ENCODE measurements around the gene SMIM1.

Gene SMIM1

DNA sequence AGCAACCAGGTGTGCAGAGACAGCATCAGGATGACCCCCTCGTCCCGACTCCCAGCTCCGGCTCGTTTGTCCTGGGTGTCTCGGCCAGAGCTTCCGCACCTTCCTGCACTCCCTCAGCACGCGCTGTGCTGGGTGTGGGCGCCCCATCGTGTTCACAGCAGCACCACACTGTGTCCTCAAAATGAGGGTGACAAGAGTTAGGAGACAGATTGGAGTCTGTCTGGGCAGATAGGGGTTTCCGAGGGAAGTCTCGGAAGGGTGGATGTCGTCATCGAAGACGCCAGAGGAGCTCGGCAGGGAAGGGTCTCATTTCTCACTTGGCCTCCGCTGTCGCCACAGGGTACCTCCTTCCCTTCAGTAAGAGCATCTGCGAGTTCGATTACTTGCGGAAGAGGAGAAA lies 16.2 kb upstream of the SMIM1 start:
- DNase-seq (ENCODE audit: low read depth in 2 of 2) = no peak

DNA sequence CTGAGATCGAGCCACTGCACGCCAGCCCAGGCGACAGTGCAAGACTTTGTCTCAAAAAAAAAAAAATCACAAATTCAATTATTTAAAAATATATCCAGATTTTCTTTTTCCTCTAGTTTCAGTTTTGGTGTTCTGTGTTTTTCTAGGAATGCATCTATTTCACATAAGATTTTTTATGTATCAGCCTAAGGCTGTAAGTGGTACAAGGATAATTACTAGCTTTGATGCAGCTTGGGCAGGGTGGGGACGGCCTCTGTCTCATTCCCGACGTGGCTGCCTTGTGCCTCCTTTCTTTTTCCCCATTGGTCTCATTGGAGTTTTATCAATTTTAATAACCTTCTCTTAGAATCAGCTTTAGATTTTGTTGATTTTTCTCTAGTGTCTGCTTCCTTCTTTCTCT lies 13.4 kb upstream of the SMIM1 start:
- no peak for DNase-seq (ENCODE audit: low read depth in 2 of 2)

DNA sequence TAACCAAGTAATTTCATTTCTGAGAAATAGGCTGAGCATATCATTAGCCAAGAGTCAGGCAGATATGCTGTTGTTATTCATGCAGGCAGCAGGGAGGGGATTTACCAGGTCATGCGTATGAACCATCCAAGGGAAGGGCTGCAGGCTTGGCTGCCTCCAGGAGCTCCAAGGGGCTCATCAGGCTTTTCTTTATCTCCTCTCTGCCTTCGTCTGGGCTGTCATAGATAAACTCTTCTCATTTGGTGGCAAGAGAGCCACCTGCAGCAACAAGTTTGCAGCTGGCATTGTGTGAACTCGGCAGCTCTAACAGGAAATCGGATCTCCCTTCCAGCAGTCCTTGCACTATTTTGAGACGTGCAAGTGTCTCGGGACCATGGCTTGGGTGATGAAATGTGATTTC lies 12.8 kb upstream of the SMIM1 start:
- no peak for DNase-seq (ENCODE audit: low read depth in 2 of 2)

DNA sequence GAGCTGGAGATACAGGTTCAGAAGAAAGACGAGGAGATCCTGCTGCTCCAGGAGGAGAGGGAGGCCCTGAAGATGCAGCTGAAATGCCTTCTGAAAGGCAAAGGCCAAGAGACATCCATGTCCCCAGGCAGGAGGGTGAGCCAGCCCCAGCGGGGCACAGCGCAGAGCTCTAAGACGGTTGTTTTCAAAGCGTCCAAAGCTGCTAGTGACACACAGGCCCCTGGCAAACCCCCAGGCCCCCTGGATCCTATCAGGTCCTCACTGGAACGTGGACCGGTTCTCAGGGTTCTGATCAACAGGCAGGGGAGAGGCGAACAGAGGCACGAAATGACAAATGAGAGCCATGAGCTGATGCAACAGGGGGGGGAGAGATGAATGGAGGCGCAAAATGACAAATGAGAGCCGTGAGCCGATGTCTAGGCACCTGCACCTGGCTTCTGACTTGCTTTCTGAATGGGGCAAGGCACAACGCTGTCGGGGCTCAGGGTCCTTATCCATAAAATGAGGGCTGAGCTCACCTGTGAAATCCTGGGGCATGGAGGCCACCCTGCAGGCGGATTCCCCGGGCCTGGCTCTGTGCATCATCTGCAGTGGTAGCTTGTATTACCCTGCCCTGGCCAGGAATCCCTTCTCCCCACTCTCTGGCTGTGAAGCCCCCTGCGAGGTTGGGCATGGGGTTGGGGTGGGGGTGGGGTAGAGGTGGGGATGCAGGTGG lies 11.1 kb upstream of the SMIM1 start:
- DNase-seq (ENCODE audit: low read depth in 2 of 2) = no peak

DNA sequence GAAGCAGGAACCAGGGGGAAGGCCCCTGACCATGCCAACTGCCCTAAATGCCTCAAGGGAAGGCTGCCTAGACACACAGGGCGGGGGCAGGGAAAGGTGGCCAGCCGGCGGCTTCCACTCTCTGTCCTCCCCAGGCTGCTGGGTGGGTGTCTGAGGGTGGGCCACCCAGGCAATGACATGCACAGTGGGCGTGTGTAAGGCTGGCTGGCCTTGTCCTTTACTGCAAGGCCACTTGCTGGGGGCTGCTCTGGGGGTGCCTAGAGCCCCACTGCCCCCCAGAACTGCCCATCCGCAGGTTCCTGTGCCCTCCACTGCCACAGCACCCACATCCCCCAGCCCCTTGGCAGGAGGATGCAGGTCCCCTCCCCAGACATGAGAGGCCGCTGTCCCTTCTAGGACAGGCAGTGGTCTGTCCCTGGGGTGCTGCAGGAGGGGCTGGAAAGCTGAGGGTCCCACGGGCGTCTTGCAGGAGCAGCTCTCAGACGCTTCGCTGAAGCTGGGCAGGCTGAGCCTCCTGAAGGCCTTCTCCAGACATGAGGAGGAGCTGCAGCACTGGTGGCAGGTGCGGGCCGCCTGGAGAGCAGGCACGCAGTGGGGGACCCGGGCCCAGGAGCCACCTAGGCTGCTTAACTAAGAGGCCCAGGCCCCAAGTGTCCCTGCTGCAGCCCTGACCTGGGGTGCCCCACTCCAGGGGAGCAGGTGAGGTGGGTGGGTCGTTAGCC lies 10.2 kb upstream of the SMIM1 start:
- DNase-seq (ENCODE audit: low read depth in 2 of 2) = no peak

DNA sequence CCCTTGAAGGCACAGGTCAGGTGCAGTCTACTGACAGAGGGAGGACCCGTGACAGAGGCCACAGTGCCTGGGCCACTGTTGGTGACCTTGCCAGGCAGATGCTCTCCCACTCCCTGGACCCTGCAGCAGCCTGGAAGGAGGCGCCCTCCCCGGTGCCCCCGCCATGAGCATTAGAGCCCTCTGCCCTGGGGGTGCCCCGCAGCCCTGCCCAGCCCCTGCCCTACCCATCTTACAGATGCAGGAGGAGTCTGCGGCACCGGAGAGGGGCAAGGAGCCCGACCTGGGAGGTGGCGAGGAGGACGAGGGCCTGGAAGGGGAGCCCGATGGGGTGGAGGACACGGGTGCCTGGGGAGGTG lies 9.7 kb upstream of the SMIM1 start:
- DNase-seq (ENCODE audit: low read depth in 2 of 2) = no peak

DNA sequence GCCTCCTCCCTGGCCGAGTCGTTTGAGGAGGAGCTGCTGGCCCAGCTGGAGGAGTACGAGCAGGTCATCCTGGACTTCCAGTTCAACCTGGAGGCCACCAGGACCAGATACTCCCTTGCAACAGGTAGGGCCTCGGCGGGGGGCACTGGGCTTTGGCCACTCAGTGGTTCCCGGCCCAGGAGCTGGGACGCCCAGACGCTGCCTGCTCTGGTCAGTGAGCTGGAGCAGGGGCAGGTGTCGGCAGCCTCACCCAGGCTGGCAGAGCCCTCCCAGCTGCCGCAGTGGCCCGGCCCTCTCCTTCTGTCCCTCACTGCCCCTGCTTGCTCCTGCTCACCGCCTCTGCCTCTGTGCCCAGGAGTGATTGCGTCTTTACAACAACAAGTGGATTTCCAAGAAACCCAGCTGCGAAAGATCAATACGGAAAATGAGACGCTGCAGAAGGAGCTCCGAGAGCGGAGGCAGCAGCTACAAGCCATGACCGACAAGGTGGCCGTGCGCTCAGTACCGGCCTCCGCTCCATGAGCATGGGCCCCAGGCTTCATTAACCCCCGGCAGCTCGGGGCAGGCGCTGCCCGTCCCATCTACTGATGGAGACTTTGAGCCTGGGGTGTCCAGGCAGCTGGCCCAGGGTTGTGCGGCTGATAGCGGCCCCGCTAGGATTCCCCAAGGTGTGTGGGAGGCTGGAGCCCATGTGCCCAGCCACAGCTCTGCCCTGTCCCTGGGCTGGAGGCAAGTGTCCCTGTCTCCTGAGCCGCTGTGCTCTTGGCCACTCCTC lies 9.0 kb upstream of the SMIM1 start:
- no peak for DNase-seq (ENCODE audit: low read depth in 2 of 2)

DNA sequence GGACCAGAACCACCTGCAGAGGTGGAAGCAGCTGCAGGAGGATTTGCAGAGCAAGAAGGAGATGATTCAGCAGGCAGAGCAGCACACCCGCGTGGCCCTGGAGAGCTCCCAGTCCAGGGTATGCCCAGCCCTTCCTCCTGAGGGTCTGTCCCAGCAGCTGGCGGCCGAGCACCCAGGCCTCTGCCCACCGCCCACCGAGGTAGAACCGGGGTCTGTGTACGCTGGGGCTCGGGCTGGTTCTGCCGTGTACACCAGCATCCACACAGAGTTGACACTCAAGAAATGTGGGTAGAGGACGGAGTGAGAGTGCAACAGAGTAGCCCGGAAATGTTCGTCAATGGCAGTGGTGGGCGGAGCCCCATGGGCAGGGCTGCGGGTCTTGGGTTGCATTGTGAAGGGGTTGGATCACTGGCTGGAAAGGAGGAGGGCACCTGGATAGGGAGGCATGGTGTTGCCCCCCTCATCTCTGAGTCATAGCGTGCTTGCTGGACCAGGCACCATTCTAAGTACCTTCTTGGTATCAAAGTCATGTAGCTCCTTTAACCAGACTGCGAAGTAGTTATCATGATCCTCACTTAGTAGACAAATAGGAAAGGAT lies 5.1 kb upstream of the SMIM1 start:
- no peak for DNase-seq (ENCODE audit: low read depth in 2 of 2)

DNA sequence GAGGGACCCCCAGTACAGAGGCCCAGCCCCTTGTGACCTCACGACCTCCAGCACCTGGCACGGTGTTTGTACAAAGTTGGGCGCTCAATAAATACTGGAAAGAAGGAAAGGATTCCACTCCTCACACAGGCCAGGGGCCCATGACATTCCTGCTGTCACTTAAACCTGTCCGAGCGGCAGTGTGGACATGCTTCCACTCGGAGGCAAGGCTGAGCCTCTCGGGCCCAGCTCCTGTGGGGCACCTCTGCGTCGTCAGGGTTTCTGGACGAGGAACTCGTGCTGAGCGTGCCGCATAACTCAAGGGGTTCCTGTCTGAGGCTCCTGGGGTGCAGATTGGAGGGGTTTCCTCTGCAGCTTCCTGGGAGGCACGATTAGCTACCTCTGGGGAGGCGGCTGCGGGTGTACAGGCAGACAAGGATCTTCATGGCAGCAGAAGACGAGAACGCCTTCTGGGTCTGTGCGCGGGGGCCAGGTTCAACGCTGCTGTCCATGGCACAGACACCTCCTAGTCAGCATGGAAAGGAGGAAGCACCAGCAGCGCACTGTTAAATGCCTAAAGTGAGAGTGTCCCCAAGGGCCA lies 3.6 kb upstream of the SMIM1 start:
- DNase-seq (ENCODE audit: low read depth in 2 of 2) = no peak

DNA sequence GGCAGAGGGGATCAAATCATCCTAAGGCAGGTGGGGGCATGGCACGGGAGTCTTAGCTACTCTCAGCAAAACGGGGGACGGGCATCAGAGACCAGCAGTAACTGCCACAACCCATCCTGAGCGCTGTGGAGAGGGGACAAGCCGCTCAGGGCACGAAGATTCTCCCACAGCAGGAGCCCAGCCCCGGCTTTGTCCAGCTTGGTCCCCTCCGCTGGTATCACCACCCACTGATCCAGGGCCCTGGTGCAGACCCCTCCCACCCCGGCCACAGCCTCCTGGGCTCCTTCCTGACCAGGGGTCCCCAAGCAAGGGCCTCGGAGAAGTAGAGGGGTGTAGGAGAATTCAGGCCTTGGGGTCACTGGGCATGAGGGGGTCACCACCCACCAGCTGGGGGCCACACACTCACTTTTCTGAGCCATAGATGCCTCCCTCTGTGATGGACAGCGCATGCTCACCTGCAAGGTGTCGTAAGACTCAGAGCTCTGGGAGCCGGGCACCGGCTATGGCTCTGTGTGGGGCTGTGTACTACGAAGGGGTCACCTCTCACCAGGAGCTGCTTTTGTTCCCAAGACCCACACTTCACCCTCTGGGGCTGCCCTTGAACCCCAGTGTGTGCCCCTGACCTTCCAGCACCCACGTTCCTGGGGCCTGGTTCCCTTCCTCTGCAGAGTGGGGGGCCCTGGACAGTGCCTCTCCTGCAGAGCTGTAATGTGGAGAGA lies 2.3 kb upstream of the SMIM1 start:
- no peak for DNase-seq (ENCODE audit: low read depth in 2 of 2)

DNA sequence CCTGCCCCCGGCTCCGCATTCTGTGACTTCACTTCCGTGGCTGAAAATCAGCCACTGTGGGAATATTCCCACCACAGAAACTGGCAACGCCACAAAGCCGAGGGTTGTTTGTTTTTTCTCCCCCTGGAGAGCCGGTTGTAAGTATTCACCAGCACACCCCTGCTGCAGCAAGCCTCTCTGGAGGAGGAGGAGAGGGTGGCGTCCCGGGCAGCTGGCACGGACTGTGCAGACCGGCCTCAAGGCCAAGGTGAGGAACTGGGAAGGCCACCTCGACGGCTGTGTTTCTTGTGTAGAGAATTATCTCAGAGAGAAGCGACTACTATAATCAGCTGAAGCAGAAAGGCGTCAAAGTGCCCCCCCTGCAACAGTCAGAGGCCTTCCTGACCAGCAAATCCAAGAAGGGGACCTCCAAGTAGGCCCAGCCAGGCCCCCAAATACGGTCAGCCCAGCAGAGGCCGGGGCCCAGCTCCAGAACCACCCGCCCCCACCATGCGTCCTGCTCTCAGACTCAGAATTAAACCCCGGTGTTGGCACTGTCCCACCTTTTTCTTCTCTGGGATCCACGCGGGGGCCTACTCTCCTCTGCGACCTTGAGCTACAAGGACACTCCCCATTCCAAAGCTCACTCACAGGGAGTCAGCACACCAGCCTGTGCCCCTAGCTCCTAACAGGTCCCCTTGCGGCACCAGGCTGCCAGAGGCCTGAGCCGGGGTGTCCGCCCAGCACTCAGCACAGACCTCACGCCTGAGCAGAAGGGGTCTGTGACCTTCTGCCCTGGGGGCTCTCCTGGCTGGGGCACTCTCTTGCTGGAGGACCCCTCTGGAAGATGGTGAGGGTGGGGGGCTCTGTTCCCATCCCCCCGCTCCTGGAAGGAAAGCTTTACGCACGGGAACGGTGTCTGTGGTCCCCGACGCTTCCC lies 1.2 kb upstream of the SMIM1 start:
- no peak for DNase-seq (ENCODE audit: low read depth in 2 of 2)

DNA sequence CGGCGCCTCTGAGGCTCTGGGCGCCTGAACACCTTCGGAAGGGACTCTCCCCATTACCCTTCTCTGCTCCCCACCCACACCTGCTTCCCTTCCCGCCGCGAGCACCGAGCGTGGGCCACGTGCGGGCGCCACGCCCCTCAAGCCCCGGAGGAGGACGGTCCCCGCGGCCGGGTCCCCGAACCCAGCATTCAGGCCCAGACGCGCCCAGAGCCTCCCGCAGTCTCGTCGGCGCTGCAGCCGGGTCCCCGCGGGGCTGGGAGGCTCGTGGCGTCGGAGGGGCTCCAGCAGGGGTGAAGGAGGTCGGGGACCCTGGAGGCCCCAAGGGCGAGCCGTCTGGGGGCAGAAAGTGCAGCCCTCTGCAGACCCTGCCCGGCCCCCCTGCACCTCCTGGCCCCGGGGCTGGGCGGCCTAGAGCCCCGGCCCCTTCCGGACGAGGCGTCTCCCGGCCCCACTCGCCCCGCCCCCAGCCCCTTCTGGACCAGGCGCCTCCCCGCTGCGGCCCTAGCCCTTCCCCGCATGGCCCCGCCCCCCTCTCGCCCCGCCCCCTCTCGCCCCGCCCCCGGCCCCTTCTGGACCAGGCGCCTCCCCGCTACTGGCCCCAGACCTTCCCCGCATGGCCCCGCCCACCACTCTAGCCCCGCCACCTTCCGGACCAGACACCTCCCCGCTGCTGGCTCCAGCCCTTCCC lies 378 bp upstream of the SMIM1 start:
- peak; percentile 60 to 63 for DNase-seq (ENCODE audit: low read depth in 2 of 2)

DNA sequence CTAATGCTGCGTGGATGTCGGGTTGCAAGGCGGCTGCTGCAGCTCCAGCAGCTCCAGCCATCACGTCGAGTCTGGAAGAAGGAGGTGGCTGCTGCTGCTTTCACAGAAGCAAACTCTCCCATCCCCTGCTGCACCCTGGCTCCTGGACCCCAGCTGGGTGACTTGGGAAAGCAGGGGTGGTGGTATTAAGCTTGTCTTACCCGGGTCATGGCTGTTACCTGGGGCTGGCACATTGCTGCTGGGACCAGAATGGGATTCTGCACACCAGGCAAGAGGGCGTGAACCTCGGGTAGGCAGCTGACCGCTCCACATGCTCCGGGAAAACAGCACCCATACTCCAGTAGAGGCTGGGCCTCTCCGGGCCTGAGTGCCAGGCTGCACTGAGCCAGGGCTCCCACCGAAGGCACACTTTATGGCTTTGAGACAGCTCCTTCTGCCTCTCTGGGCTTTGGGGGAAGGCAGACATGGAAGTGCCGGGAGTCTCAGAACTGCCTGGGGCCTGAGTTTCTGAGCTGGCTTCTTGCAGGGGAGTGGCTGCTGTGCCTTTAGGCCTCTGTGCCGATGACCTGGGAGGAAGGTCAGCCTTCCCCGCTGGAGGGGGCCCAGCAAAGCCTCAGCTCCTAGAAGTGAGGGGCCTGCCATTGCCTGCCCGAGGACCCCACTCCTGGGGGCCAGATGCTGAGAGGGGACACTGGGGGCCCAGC lies 1.2 kb downstream of the SMIM1 start:
- DNase-seq (ENCODE audit: low read depth in 2 of 2) = no peak

DNA sequence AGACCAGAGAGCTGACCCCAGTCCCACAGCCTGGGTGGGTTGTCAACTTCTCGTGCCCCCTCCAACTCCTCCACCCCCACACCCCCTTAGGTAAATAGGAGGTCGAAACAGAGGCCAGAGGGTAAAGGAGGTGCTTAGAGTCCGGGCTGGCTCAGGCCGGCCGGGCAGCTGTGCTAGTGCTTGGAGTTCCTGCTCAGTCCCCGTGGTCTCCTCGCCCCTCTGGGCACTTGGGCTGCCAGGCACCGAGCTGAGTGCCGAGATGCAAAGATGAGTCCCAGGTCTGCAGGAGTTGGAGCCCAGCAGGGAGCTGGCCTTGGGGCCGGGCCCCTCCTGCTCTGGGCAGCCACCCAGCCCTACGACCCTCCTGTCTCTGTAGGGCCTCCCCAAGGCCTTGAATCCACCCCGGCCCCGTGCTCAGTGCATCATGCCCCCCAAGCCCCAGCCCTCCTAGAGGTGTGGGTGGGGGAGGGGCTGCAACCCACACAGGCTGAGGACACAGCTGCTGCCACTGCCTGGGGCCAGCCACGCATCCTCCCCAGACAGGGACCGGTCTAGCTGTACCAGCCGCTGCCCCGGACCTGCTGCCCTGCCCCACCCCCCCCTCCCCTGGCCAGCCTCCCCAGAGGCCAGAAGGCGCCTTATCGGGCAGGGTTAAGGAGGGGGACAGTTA lies 1.9 kb downstream of the SMIM1 start:
- no peak for DNase-seq (ENCODE audit: low read depth in 2 of 2)

DNA sequence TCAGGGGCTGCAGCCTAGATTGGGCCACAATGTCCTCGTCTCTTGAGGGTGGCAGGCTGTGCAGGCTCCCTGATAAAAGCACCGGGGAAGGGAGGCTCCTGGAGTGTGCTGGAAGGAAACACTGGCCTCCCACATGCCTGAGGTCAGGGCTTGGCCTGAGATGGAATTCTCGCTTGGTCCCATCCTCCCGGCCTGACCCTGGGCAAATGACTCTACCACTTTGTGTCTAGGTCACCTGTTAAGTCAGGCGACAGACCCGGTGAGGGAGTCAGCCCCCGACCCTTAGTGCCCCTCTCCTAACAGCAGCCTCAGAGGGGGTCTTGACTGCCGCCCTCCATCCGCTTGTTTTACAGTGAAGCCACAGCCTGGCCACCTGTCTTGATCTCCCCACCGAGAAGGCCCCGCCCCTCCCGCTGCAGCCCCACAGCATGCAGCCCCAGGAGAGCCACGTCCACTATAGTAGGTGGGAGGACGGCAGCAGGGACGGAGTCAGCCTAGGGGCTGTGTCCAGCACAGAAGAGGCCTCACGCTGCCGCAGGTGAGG lies 2.5 kb downstream of the SMIM1 start:
- DNase-seq (ENCODE audit: low read depth in 2 of 2) = no peak

DNA sequence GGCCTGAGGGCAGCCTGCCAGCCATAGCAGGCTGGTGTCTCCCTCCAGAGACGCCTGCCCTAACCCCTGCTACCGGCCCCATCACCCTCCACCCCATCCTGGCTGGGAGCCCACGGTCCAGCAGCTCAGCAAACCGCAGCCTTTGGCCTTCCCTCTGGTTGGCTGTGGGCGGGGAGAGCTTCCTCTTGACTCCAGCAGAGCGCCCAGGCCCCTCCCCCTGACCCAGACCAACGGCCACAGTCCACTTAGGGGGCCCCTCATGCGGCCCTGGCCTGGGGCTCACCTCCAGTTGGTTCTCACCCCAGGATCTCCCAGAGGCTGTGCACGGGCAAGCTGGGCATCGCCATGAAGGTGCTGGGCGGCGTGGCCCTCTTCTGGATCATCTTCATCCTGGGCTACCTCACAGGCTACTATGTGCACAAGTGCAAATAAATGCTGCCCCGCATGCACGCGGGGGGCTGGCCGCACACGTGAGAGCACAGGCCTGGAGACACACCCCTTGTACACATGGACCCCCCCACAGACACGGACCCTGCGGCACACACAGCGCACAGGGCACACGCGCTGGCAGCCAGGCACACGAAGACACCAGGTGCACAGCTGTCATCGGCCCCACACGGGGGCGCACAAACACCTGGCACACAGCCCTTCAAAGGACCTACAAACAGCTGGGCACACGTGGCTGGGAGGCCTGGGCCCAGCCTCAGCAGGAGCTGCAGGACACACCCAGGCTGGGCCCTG lies 3.1 kb downstream of the SMIM1 start:
- DNase-seq (ENCODE audit: low read depth in 2 of 2) = no peak

DNA sequence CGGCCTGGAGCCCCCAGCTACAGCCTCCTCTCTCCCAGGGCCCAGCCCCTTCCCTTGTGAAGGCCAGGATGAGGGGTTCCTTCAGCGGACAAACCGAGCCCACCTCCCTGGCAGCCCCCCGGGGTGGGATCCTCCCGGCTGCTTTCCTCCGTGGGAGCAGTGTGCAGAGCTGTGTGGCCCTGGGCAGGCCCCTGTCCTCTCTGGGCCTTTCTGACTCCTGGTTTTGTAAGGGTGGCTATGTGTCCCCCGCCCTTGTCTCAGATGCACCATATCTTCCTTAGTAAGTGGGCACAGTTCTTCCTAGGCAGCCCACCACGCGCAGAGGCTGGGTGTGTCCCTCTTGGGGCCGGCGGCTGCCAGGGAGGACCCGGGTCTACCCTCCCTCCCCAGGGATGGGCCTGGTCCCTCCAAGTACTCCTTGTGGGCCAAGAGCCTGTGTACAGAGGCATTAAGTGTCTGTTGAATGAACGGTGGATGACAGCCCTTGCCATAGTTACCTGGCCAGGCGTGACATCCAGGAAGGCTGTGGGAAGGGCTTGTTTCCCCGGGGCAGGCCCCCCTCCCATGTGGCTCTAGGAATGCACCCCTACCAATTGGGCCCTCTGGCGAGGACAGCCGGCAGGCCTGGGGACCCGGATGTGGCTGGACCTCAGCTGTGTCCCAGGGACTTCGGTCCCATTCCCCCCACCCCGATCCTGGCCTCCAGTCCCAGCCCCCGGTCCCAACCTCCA lies 3.8 kb downstream of the SMIM1 start:
- no peak for DNase-seq (ENCODE audit: low read depth in 2 of 2)
